Fibroblast of skin of left quadriceps (primary cell): ENCODE data around the gene CNNM3.
"Not testable (repeated sequence)": the region's sequence is repeated elsewhere in the genome, so short reads cannot be mapped to it uniquely, and the experiment has no call there.

Experiments used
- DNase-seq, 2 experiments: peaks; one replicate each; pipeline ENCODE4 v3.0.0-alpha.2; 2013; ENCODE audit warnings: low read depth in 2 of 2

CNNM3 gene

GRCh38 chr2:96799623-96799935, 16.5 kb upstream of the CNNM3 start:
- DNase-seq: no peak

- no peak for DNase-seq
Measured at GRCh38 chr2:96800061-96801004, 15.7 kb upstream of the CNNM3 start.

GRCh38 chr2:96801005-96801785, 14.9 kb upstream of the CNNM3 start:
- DNase-seq: peak in 1 of 2 experiments; percentile 18

GRCh38 chr2:96801786-96802595, 14.1 kb upstream of the CNNM3 start:
- DNase-seq: no peak

- DNase-seq: no peak
Measured at GRCh38 chr2:96802721-96803120, 13.3 kb upstream of the CNNM3 start.

GRCh38 chr2:96804986-96805385, 11.1 kb upstream of the CNNM3 start:
- DNase-seq: no peak

GRCh38 chr2:96805946-96806345, 10.1 kb upstream of the CNNM3 start:
- DNase-seq: not testable (repeated sequence)

GRCh38 chr2:96806468-96807126, 9.5 kb upstream of the CNNM3 start:
- DNase-seq: no peak

- no peak for DNase-seq
Measured at GRCh38 chr2:96807127-96807471, 9.0 kb upstream of the CNNM3 start.

GRCh38 chr2:96808176-96808837, 7.8 kb upstream of the CNNM3 start:
- no peak for DNase-seq

- no peak for DNase-seq
Measured at GRCh38 chr2:96809216-96809882, 6.7 kb upstream of the CNNM3 start.

- DNase-seq: no peak
Measured at GRCh38 chr2:96809951-96810782, 5.9 kb upstream of the CNNM3 start.

GRCh38 chr2:96810783-96811192, 5.3 kb upstream of the CNNM3 start:
- no peak for DNase-seq

GRCh38 chr2:96811917-96812316, 4.2 kb upstream of the CNNM3 start:
- peak; percentile 35 to 54 for DNase-seq

GRCh38 chr2:96813656-96814055, 2.4 kb upstream of the CNNM3 start:
- no peak for DNase-seq

GRCh38 chr2:96815326-96816126, 542 bp upstream of the CNNM3 start:
- DNase-seq: peak; percentile 11 to 13

GRCh38 chr2:96816836-96817702, 1.0 kb downstream of the CNNM3 start:
- no peak for DNase-seq

GRCh38 chr2:96817882-96818281, 1.8 kb downstream of the CNNM3 start:
- DNase-seq: no peak
